Amniotic stem cell (primary cell): ENCODE data around the gene CHCHD3.

Source experiments
- DNase-seq: peaks from one replicate; lab custom pipeline; 2025; lab: John Stamatoyannopoulos, UW

The CHCHD3 gene

DNA sequence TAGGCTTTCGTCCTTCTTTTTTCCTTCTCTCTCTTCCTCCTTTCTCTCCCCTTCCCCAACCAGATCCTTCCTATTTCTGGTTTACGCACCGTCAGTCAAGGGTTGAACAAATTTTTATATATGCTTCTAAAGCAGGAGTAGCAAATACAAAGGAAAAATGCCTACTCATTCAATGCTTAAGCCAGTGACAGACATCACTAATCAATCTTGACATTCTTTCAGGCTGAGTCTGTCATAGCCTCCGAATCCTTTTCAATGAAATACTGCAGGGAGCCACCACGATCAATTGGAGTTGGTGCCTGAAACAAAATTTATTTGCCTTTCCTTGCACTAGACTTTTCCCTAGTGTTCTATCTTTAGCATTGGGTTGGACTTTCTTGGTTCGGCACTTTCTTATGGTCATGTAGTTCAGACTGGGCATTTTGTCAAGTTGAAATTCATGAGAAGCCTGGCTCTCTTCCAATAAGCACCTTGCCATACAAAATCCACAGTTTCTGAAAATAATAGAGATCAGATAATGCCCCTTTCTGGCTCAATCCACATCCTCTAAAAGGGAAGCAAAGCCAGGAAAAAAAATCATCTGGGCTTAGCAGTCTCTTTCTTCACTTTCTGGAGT is 266.1 kb downstream of the CHCHD3 start:
- DNase-seq: no peak

DNA sequence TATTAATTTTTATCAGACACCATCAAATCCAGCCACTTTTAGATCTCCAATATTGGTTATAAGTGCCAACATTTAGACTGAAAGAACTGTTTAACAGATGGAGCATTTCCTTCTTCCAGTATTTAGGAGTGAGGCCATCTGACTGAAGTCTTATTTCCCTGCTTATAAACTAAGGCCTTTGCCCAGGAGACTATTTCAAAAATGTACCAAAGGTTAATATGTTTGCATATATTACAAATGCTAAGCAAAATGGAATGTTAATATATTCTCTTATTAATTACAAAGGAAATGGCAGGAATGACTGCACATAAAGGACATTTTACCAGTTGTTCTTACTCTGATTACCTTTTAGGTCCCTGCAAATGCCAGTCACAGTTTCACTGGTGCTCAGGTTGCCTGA is 266.8 kb downstream of the CHCHD3 start:
- no peak for DNase-seq

DNA sequence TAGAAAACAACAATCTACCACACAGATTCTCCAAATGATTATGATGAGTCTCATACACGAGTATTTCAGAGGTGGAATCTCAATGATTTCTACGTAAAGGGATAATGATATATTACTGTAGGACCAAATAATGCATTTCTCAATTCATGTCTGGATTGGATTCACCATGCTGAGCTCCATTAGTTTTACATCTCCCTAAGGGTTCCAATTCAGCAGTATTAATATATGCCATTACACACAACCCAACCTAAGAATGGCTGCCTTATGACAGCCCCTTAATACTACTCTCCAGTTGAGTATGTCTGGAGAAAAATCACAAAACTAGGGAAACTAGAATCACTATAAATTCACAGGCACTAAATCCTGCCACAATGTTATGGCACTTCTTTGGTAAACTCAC is 271.3 kb downstream of the CHCHD3 start:
- no peak for DNase-seq

DNA sequence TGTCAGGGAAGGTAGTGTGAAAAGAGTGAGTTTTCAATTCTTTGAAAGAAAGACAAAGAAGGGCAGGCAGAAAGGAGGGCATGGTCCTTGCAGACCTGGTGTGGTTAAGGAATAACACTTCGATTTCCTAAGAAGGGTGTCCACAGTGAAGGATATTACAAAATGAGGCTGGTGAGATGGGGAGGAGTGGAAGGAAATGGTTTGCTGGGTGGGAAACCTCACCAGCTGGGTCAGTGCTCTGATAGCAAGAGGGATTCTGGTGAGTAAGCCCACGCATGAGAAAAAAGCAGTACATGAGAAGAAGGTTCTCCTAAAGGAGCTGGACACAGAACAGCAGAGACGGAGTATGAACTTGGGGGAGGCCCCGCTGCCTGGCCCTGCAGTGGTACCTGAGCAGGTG is 275.1 kb downstream of the CHCHD3 start:
- no peak for DNase-seq

DNA sequence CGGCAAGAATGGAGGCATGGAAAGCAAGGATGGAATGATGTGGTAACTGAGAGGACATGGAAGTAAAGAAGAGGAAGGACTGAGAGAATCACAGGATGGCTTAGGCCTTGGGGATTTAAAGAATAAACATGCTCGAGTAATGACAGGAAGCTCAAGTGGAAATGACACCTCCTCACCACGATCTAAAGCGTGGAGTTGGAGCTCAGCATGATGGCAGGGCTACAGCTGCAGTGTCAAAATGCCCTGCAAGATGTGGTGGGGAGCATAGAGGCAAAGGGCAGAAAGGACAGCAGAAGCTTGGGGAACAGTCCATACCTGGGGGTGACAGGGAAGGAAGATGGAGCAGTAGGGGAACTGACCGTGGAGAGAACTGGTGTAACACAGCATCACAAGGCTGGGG is 276.1 kb downstream of the CHCHD3 start:
- DNase-seq: no peak

DNA sequence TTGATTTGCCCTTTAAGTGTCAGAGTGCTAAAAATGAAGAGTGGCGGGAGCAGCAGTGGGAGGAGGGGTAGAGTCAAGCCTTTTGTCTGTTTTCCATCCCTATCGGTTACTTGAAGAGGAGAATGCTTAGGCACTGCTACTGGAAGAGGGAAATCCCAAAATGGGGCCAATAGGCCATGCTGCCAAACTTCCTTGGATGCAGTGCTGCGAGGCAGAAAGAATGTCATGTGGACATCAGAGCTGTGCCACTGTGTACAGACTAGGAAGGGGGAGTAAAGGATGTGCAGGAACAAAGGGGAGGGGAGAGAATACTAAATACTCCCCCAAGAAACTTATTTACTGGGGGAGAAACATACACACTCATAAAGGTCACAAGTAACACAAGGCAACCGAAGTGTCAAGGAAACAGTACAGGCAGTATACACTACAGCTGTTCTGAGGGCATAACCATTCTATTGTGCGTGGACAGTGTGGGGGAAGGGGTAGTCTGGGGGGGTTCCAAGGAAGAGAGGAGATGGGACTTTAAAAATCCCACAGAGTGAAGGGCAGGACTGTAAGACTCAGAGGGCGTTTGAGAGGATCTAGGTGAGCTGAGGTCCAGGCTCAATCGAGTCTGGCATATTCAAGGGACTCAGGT is 276.9 kb downstream of the CHCHD3 start:
- no peak for DNase-seq

DNA sequence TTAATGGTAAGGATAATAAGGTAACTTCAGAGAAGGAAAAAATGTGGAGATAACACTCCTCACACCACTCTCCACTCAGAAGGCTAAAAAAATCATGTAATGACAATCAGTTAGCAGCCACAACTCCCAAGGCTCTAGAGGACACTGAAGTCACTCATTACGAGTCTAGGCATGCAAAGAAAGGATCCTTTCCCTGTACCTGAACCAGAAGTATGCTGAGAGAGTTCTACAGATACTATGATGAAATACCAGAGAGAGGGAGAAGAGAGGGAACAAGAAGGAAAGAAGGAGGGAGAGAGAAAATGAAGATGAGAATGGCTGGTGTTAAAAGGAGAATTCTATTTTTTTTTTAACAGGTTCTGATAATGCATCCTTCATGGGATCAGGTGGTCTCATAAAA is 281.4 kb downstream of the CHCHD3 start:
- DNase-seq: no peak

DNA sequence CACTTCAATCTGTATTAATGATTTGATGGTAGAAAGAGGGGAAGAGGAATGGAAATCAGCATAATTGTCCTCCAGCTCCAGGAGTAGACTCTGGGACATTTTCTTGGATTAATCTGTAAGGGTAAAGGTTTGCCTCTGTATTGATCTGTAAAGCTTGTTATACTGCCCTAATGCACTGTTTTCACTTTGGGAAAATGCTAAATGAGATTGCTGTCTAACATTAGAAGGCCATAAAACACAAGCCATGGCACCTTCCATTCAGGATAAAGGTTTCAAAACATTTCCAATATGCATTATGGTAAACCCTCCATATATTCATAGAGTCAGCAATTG is 282.8 kb downstream of the CHCHD3 start:
- DNase-seq: no peak

DNA sequence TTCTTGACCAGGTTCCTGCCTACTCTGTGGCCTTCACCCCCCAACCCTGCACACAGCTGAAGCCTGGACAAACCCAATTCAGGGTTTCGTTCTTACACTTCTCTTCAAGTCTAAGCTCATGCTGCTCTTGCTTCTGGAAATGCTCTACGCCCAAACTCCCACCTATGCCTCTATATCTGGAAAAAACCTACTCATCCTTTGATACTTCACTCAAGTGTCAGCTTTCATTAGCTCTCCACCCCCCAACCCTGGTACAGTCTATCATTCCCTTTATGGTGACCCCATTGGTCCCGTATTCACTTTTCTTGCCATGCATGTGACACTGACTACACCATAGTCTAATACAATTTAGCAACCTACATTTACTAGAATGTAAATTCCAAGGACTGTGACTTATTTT is 284.7 kb downstream of the CHCHD3 start:
- DNase-seq: no peak

DNA sequence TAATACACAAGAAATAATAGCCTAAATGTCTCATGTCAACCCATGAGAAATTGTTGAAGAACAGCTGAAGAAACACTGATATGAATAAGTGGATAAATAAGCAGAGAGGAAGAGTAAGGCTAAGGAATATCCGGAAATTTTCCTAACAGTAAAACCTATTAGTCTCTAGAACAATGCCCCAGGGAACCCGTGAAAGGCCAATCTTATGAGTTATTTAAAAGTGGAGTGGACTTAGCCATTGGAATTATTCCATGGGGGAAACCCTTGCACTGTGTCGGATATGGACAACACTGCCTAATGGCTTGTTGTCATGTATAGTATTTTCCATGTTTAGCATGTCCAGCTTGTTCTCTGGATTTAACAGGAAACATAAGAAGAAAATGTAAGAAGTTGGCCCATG is 288.4 kb downstream of the CHCHD3 start:
- no peak for DNase-seq

DNA sequence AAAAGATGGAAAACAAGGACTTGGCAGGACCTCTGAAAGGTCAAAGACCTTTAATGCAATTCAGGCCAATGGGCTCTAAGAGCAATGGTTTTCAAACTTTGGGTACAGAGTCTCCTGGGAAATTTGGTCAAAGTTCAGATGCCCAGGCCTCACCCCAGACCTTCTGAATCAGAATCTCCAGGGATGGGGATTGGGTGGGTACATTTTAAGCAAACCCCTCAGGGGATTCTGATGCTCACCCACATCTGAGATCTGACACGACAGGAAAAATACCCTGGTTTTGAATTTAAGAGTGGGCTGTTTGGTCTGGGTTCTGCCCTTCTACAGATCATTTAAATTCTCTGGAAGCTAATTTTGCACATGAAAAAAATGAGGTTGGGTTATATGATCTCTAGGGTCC is 290.9 kb downstream of the CHCHD3 start:
- no peak for DNase-seq

DNA sequence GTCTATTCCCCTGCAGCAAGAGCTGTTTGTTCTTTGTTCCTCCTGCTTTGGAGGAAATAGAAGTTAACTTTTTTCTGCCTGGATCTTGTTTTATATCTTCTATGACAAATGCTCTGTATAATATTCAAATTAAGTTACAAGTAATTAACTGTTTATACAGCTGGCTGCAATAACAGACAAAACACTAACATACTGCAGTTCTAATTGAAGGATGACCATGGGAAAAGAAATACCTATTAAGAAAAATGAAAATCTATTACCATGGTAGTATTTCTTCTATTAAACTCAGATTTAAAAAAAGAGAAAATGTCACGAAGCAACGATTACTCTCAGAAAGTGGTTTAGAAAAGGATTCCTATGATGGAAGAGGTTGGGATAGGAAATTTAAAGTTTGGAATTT is 291.8 kb downstream of the CHCHD3 start:
- DNase-seq: no peak

DNA sequence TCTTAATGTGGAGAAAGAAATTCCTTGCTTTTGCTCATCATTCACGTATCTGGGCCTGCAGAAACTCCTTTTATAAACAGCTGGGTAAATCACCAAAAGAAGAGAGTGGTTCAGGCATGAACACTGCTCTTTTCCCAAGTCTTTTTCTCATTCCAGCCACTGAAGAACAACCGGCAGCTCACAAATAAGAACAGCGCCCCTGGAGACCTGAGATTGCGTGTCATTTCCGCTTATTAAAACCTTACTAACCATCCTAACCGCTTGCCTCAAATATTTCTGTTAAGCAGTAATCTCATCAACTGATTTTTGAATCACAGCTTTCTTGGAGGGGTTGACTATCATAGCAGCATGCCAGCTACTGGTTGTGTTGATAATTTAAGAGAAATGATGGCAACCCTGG is 292.6 kb downstream of the CHCHD3 start:
- no peak for DNase-seq

DNA sequence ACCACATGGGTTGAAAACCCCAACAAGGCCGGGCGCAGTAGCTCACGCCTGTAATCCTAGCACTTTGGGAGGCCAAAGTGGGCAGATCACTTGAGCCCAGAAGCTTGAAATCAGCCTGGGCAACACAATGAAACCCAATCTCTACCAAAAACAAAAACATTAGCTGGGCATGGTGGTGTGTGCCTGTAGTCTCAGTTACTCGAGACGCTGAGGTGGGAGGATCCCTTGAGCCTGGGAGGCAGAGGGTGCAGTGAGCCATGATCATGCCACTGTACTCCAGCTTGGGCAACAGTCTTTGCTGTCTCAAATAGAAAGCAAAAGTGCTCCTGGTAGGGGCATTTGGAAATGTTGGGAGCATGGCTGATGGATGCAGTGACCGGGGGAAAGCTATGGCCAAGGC is 296.0 kb downstream of the CHCHD3 start:
- DNase-seq: no peak

DNA sequence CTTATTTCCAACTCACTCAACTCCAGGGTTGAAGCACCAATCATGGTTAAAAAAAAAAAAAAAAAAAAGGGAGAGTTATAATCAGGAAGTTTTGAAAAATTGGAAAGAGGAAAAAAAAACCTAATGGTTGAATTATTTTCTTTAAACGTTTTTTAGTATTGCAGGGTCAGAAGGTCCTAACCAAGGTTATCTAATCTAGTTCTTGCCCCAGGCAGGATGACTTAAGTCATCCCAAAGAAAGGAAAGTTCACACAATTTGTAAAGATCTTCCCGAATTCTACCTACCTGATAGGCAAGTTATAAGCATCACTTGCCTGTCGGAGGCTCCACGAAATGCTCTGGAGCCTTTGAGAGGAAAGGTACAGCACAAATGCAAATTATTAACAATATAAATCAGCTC is 297.5 kb downstream of the CHCHD3 start:
- DNase-seq: no peak

DNA sequence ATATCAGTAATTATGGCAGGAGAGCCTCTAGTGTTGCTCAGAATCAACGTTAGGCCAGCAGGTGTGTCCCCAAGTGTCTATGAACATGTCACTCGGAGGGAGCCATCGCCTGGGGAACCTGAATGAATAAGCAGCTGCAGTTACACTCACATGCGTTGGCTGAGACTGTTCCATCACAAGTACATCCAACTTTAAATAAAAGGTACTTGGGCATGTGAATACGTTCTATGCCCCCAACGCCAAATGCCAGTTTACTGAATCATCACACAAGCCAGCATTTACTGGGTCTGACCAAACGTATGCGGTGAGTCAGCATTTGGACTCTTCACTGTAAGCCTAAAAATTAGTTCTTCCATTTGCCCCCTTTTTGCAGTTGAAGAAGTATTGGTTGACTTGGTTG is 298.1 kb downstream of the CHCHD3 start:
- peak; percentile 58 for DNase-seq

DNA sequence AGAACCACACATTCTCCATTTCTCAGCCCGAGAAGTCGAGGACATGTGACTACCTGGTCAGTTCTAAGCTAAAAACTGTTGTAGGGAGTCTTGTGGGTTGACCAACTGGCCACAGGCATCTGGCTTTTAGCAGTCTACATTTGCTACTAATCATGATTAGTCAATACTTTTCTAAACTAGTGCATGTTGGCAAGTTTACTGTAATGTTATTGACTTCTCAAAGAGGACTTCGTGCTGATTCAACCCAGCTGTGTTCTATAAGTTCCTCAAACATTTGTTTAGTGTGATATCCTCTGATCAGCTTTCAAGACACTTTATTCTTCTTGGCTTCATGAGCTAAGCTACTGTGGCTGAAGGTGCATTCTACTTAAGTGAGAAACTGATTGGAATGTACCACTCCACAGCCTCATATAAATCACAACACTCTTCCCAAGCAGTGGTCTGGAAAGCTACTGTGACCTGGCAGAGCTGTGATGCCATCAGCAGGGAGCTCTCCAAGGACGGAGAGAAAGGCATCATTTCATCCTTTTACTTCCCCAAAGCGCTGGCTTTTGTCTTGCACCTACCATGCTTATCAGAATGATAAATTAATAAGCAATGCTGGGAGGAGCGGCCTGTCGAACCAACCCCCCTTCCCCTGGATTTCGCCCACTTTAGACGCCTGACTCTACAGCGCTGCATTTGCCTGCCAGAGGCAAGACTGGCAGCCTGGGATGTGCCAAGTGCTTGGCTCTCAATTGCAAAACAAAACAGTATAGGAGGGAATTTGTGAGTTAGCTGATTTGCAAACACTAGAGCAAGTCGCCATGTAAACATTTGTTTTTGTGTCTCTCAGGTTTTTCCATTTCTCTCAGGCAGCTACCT is 298.9 kb downstream of the CHCHD3 start:
- no peak for DNase-seq

DNA sequence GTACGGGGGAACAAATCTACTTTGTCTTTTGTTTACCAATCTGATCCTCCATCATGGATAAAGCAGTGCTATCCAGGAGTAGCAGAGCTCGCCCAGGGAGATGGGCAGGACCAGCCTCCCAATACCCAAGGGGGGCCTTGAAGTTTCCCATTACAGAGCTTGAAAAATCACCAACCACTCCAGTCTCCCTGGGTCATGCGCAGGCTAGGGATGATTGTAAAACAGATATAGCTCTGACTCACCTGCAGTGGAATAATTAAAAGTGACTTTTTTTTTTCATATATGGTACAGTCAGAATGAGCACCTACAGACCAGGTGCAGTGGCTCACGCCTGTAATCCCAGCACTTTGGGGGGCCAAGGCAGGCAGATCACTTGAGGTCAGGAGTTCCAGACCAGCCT is 301.1 kb downstream of the CHCHD3 start:
- no peak for DNase-seq

DNA sequence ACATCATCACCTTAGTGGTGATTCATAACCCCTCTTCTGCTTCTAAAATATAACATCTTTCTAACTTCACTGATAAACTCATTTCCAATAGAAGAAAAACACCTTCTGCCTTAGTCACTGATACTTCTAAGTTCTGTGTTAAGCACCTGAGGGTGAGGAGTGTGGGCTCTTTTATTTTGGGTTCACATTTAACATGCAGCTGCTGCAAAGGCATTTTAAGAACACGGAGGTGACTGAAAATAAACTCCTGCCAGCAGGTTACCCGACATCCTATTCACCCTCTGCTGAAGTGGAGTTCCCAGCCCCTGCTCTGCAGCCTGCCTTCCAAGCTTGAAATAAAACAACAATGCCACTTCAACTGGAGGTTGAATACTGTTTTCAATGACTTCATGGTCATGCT is 302.7 kb downstream of the CHCHD3 start:
- DNase-seq: no peak

DNA sequence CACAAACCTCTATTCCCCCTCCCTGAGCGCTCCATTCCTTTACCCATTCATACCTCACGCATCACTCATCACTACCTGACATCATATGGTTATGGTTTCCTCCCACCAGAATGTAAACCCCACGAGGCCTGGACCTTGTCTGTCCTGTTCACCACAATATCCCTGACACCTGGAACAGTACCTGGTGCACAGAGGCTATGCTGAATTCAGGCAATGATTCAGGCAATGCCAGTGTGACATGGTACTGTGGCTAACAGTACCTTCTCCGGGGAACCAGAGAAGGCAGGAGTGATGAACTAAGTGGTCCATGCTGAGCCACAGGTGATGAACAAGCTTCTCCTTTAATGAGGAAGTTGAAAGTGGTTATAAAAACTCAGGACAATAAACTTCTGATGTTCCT is 303.1 kb downstream of the CHCHD3 start:
- no peak for DNase-seq

DNA sequence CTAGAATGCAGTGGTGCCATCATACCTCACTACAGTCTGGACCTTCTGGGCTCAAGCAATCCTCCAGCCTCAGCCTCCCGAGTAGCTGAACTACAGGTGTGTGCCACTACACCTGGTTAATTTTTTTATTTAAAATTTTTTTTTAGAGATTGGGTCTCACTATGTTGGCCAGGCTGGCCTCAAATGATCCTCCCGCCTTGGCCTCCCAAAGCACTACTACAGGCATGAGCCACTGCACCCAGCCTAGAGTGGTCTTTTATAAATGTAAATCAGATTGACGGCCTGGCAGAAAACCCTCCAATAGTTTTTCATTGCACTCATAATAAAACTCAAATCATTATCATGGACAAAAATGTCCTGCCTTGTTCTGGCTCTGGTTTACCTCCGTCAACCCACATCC is 303.9 kb downstream of the CHCHD3 start:
- DNase-seq: no peak

DNA sequence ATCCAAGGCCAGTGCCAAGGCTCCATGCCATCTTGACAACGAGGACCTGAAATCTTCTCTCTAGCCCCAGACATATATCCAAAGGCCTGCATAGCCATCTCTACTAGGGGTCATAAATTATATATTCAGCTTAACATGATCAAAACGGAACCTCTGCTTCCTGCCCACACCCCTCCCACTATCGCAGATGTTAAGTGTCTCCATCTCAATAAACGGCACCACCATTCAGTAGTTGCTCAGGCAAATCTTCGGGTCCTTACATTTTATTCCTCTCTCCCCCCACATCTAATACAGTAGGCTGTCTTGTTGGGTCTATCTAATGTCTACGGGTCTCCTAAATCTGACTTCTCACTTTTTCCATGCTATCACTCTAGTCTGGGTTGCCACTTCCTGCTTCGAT is 304.5 kb downstream of the CHCHD3 start:
- no peak for DNase-seq

DNA sequence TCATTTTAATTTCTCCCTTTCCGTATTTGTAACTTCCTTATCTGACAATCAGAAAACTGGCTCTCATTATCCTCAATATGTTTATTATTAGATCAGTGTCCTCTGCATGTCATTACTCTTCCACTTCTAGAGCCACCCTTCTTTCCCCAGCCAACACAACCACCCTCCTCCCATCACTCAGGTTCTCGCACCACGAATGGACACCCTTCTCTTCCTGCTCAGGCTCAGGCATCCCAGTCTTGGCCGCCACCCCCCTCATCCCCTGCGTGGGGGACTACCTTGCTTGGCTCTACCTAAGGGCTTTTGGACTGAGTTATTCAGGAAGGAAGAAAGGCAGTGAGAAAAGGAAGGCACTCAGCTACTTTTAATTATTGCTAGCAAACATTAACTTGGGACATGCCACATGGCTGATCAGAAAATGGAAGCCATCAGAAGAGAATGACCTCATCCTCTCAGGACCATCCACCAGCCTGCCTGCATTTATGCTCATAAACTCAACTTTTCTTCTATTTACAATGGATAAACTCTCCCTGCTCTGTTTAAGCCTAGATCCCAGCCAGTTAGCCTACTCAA is 305.8 kb downstream of the CHCHD3 start:
- DNase-seq: no peak
